NCI-H2227 (cell line): ENCODE results near the gene TFDP1.

Source experiments
- DNase-seq: peaks from one replicate; lab custom pipeline; 2025; ENCODE audit not compliant: unreplicated experiment; lab: John Stamatoyannopoulos, UW

Gene TFDP1

DNA sequence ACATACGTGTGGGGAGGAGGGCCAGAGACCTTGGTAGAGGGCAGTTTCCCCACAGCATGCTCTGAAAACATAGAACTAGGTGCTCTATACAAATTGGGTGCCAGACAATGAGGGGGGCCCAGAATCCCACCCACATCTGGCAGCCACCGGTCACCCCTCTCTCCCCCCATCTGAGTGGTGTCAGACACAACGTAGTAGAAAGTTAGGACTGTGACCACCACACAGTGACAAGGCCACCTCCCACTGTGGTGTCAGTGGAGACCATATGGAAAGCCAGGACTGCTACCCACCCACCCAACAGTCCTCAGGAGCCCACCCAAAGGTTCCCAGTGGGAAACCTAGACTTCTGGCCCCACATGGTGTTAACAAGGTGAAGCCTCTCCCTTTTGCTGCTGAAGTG lies 75.5 kb downstream of the TFDP1 start:
- DNase-seq = no peak

- DNase-seq = no peak
Measured at GRCh38 chr13:113661509-113661908, 77.0 kb downstream of the TFDP1 start.

DNA sequence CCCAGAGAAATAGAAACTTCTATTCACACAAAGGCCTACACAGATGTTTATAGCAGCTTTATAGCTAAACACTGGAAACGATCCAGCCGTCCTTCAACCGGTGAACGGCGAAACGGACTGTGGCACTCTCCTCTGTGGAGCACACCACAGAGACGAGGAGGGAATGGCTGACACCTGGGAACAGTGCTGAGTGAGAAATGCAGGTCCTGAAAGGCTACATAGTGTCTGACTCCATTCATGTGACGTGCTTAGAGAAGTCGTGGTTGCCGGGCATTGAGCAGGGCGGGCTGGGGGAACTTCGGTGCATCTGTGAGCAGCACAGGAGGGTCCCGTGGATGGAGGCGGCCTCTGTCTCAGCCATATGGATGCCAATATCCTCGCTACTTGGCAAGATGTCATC lies 79.4 kb downstream of the TFDP1 start:
- no peak for DNase-seq

GRCh38 chr13:113664751-113665596 lies 80.4 kb downstream of the TFDP1 start:
- no peak for DNase-seq

DNA sequence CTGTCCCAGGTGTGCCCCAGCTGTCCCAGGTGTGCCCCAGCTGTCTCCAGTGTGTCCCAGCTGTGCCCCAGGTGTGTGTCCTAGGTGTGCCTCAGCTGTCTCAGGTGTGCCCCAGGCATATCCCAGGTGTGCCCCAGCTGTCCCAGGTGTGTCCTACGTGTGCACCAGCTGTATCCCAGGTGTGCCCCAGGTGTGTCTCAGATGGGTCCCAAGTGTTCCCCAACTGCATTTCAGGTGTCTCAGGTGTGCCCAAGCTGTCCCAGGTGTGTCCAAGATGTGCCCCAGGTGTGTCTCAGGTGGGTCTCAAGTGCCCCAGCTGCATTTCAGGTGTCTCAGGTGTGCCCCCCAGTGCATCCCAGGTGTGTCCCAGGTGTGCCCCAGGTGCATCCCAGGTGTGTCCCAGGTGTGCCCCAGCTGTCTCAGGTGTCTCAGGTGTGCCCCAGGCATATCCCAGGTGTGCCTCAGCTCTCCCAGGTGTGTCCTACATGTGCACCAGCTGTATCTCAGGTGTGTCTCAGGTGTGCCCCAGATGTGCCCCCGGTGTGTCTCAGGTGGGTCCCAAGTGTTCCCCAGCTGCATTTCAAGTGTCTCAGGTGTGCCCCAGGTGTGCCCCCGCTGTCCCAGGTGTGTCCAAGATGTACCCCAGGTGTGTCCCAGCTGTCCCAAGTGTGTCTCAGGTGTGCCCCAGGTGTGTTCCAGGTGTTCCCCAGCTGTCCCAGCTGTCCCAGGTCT lies 81.2 kb downstream of the TFDP1 start:
- no peak for DNase-seq

DNA sequence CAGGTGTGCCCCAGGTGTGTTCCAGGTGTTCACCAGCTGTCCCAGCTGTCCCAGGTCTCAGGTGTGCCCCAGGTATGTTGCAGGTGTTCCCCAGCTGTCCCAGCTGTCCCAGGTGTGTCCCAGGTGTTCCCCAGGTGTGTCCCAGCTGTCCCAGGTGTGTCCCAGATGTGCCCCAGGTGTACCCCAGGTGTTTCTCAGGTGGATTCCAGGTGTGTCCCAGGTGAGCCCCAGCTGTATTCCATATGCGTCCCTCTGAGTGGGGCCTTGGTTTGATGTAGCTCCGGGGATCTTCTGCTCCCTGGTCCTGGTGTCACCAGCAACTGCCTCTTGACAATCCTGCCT lies 81.7 kb downstream of the TFDP1 start:
- no peak for DNase-seq

GRCh38 chr13:113666951-113667701 lies 82.6 kb downstream of the TFDP1 start, which contains the start of gene GRK1:
GRK1 (plus strand) TSS chr13:113667219; CDS start chr13:113667387, 168 bp downstream.
- no peak for DNase-seq

GRCh38 chr13:113667771-113668490 lies 83.4 kb downstream of the TFDP1 start:
- no peak for DNase-seq

GRCh38 chr13:113668491-113668971 lies 84.0 kb downstream of the TFDP1 start:
- DNase-seq = no peak

GRCh38 chr13:113669231-113669754 lies 84.7 kb downstream of the TFDP1 start:
- no peak for DNase-seq

DNA sequence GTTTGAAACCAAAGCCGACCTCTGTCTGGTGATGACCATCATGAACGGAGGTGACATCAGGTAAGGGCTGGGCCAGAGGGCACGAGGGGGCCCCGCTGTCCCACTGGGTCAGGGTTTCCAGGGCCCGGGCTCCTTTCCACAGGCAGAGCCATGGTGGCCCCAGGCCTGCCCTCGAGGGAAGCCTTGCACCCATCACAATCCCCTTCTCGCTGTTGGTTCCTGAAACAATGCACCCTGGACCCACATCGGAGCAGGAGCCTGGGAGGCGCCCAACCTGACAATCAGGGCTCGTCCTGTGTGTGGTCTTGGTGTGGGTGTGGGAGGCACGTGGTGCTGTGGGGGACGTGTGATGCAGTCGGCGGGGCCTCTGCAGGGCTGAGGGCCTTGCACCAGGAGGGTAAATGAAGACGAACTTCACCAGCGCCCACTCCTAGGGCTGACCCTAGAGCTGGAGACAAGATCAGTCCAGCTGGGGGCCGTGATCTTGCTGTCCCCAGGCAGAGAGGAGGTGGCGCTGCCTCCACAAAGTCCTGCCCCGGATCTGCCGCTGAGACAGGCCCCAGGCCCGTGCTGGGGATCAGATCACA lies 85.3 kb downstream of the TFDP1 start:
- no peak for DNase-seq

GRCh38 chr13:113670541-113670940 lies 86.0 kb downstream of the TFDP1 start:
- DNase-seq = no peak

- DNase-seq = no peak
Measured at GRCh38 chr13:113671066-113672001, 86.8 kb downstream of the TFDP1 start.

DNA sequence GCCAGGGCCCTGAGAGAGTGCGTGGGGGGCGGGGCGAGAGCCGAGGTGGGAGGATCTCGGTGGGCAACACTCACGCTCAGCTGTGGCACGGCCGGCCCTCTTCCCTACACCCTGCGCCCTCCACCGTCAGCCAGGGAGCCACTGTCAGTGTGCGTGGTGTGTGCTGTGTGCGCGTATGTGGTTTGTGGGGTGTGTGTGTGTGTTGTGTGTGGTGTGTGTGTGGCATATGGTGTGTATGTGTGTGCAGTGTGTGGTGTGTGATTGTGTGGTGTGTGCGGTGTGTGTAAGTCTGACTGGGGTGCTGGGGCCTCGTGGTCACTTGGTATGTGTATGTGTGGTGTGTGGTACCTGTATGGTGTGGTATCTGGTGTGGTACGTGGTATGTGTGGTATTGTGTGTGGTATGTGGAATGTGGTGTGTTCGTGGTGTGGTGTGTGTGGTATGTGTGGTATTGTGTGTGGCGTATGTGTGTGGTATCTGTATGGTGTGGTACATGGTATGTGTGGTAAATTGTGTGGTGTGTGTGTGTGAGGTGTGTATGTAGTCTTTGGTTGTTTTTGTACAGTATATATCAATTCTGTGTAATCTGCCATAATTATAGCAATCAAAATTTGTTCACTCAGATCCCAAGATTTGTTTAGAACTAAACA lies 87.6 kb downstream of the TFDP1 start:
- no peak for DNase-seq
